Measurements from ENCODE around the gene RPL3. TPM values are rescaled to one million over a fixed set of nuclear protein-coding genes. Genes with fewer than 3 reads are reported as not detected.

Gene RPL3
- total and polyA plus RNA-seq, 2 experiments from 2014 or later, result 1,044 to 2,461 TPM

- no peak overlapping the region for H2AFZ ChIP-seq
- no peaks in the 10 kb centered on the region for H3K9me2 ChIP-seq (replicated peaks; ENCODE audit: insufficient read depth)
- no peaks in the 10 kb centered on the region for H3K9me3 ChIP-seq (ENCODE audit: low read depth)
- H3K36me3 ChIP-seq (replicated peaks; ENCODE audit: insufficient read depth, low read depth), result no peaks in the 10 kb centered on the region
- H3K4me2 ChIP-seq, result no peak overlapping the region
- H3K27me3 ChIP-seq, result no peaks in the 10 kb centered on the region
- H3K79me2 ChIP-seq, result no peaks in the 10 kb centered on the region
- no peak overlapping the region for H3K27ac ChIP-seq
- peaks cover 21% of the 10 kb centered on the region for H3K4me1 ChIP-seq (ENCODE audit: insufficient read depth)
- H4K20me1 ChIP-seq (ENCODE audit: insufficient read depth, poor library complexity, severe bottlenecking), result no peaks in the 10 kb centered on the region
- DNase-seq (ENCODE audit: low spot score), result no peak
- 89% methylated on average over 10 of the region's 10 CpGs for WGBS (ENCODE audit: low lambda C conversion rate, missing lambda C conversion rate)
- TF ChIP-seq, protein P1, sequence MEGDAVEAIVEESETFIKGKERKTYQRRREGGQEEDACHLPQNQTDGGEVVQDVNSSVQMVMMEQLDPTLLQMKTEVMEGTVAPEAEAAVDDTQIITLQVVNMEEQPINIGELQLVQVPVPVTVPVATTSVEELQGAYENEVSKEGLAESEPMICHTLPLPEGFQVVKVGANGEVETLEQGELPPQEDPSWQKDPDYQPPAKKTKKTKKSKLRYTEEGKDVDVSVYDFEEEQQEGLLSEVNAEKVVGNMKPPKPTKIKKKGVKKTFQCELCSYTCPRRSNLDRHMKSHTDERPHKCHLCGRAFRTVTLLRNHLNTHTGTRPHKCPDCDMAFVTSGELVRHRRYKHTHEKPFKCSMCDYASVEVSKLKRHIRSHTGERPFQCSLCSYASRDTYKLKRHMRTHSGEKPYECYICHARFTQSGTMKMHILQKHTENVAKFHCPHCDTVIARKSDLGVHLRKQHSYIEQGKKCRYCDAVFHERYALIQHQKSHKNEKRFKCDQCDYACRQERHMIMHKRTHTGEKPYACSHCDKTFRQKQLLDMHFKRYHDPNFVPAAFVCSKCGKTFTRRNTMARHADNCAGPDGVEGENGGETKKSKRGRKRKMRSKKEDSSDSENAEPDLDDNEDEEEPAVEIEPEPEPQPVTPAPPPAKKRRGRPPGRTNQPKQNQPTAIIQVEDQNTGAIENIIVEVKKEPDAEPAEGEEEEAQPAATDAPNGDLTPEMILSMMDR (IDR thresholded peaks at IDR 0.05; ENCODE audit: poor library complexity), result no peak
- TF ChIP-seq EZH2phosphoT487 (IDR thresholded peaks at IDR 0.05; ENCODE audit: low read depth, severe bottlenecking, unreplicated experiment) (no peak), EZH2 (IDR thresholded peaks at IDR 0.05; ENCODE audit: borderline replicate concordance) (no peak)
- H3K4me3 ChIP-seq, result no peak overlapping the region
Measured at GRCh38 chr22:39291523-39291922, 27.9 kb downstream of the RPL3 start.

- no peaks in the 10 kb centered on the region for H3K27me3 ChIP-seq
- no peaks in the 10 kb centered on the region for H3K79me2 ChIP-seq
- no peaks in the 10 kb centered on the region for H3K36me3 ChIP-seq (replicated peaks; ENCODE audit: insufficient read depth, low read depth)
- H3K27ac ChIP-seq, result peak overlapping the region; percentile 13
- no peak overlapping the region for H3K4me3 ChIP-seq
- H3K9me2 ChIP-seq (replicated peaks; ENCODE audit: insufficient read depth), result no peaks in the 10 kb centered on the region
- H3K4me2 ChIP-seq, result no peak overlapping the region
- peak; percentile 75 for DNase-seq (ENCODE audit: low spot score)
- TF ChIP-seq, protein P1 (IDR thresholded peaks at IDR 0.05; ENCODE audit: poor library complexity), result no peak
- TF ChIP-seq EZH2 (IDR thresholded peaks at IDR 0.05; ENCODE audit: borderline replicate concordance) (no peak), EZH2phosphoT487 (IDR thresholded peaks at IDR 0.05; ENCODE audit: low read depth, severe bottlenecking, unreplicated experiment) (no peak)
- H3K4me1 ChIP-seq (ENCODE audit: insufficient read depth), result peaks cover 21% of the 10 kb centered on the region
- no peaks in the 10 kb centered on the region for H4K20me1 ChIP-seq (ENCODE audit: insufficient read depth, poor library complexity, severe bottlenecking)
- no peak overlapping the region for H2AFZ ChIP-seq
- H3K9me3 ChIP-seq (ENCODE audit: low read depth), result no peaks in the 10 kb centered on the region
- WGBS (ENCODE audit: low lambda C conversion rate, missing lambda C conversion rate), result 67% methylated on average over 17 of the region's 17 CpGs
Measured at GRCh38 chr22:39290724-39291161, 28.7 kb downstream of the RPL3 start.

DNA sequence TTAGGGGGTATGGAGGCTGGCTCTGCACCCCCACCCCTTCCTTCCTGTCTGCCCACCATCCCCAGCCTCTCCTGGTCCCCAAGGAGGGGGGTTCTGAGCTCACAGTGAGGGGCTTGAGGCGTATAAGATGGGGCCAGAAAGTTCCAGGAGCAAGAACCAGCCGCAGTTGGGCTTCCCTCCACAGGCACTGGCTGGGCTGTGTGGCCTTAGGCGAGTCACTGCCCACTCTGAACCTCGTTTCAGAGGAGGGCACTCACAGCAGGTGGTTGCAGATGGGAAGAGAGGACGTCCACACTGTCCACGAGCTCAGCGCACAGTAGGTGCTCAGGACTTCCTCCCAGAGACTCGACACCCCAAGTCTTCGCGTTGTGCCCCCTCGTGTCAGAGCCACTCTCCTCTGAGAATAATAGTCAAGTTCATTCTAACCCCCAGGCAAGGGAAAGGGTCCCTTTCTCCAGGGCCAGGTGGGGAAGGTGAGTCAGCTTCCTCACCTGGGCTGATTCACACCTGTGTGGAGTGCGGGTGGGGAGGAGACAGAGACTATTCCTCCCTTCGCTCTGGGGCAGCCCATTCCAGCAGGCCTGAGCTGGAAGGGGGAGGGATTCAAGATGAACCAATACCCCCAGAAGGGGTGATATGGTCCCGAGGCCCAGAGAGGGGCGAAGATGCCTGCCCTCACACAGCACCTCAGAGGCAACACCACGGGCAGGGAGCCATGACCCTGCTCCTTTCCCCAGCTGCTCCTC lies 29.3 kb downstream of the RPL3 start:
- H3K27me3 ChIP-seq, result no peaks in the 10 kb centered on the region
- H3K9me3 ChIP-seq (ENCODE audit: low read depth), result no peaks in the 10 kb centered on the region
- H4K20me1 ChIP-seq (ENCODE audit: insufficient read depth, poor library complexity, severe bottlenecking), result no peaks in the 10 kb centered on the region
- no peaks in the 10 kb centered on the region for H3K79me2 ChIP-seq
- H3K27ac ChIP-seq, result no peak overlapping the region
- no peaks in the 10 kb centered on the region for H3K36me3 ChIP-seq (replicated peaks; ENCODE audit: insufficient read depth, low read depth)
- no peak for DNase-seq (ENCODE audit: low spot score)
- WGBS (ENCODE audit: low lambda C conversion rate, missing lambda C conversion rate), result 86% methylated on average over 14 of the region's 16 CpGs
- no peak overlapping the region for H3K4me2 ChIP-seq
- no peak overlapping the region for H2AFZ ChIP-seq
- no peaks in the 10 kb centered on the region for H3K9me2 ChIP-seq (replicated peaks; ENCODE audit: insufficient read depth)
- no peak for TF ChIP-seq EZH2phosphoT487 (IDR thresholded peaks at IDR 0.05; ENCODE audit: low read depth, severe bottlenecking, unreplicated experiment)
- TF ChIP-seq EZH2 (IDR thresholded peaks at IDR 0.05; ENCODE audit: borderline replicate concordance), result no peak
- TF ChIP-seq, protein P1 (IDR thresholded peaks at IDR 0.05; ENCODE audit: poor library complexity), result no peak
- no peak overlapping the region for H3K4me3 ChIP-seq
- peaks cover 21% of the 10 kb centered on the region for H3K4me1 ChIP-seq (ENCODE audit: insufficient read depth)
